HG02610 (cell line): Measurements from ENCODE around the gene PSG6.
"Not testable (repeated sequence)": the region's sequence is repeated elsewhere in the genome, so short reads cannot be mapped to it uniquely, and the experiment has no call there.

ENCODE experiments used
- ATAC-seq: cut with Tn5 transposase; IDR thresholded peaks from one replicate; pipeline ENCODE4 v1.9.1; 2021; ENCODE audit warnings: mild to moderate bottlenecking, moderate library complexity; ENCODE audit not compliant: unreplicated experiment

Gene PSG6

GRCh38 chr19:42854745-42855144 is 62.9 kb downstream of the PSG6 start:
- ATAC-seq: not testable (repeated sequence)

GRCh38 chr19:42853231-42853630 is 64.5 kb downstream of the PSG6 start:
- not testable (repeated sequence) for ATAC-seq

- ATAC-seq: not testable (repeated sequence)
Observed at GRCh38 chr19:42852821-42853220, 64.9 kb downstream of the PSG6 start.
